Measurements from ENCODE around the gene VAT1L.

Gene VAT1L

GRCh38 chr16:77788181-77789084 lies at the start of gene VAT1L:
Gene VAT1L (plus strand): TSS chr16:77788564. CDS start chr16:77788683, 119 bp downstream.
- no peak within 1 kb of the TSS for H3K27ac ChIP-seq (ENCODE audit: low read depth, low read length)
- H3K36me3 ChIP-seq (ENCODE audit: control insufficient read depth, insufficient read depth, low read length), result no peaks in the 10 kb centered on the region
- H3K4me1 ChIP-seq (ENCODE audit: control insufficient read depth, insufficient read depth, low read length), result peaks cover 20% of the 10 kb centered on the region
- H3K9ac ChIP-seq (ENCODE audit: low read length), result peak within 1 kb of the TSS; percentile 70
- H3K27me3 ChIP-seq (ENCODE audit: control insufficient read depth, insufficient read depth, low read length), result peaks cover 44% of the 10 kb centered on the region
- peak within 1 kb of the TSS; percentile 94 for H3K4me3 ChIP-seq (ENCODE audit: low read depth, low read length)
- no peaks in the 10 kb centered on the region for H3K9me3 ChIP-seq (ENCODE audit: control insufficient read depth, insufficient read depth, low read depth, low read length)

GRCh38 chr16:77738706-77739558 lies 49.4 kb upstream of the VAT1L start:
- H3K9me3 ChIP-seq (ENCODE audit: control insufficient read depth, insufficient read depth, low read depth, low read length), result no peaks in the 10 kb centered on the region
- H3K27ac ChIP-seq (ENCODE audit: low read depth, low read length), result no peak overlapping the region
- H3K36me3 ChIP-seq (ENCODE audit: control insufficient read depth, insufficient read depth, low read length), result no peaks in the 10 kb centered on the region
- no peaks in the 10 kb centered on the region for H3K27me3 ChIP-seq (ENCODE audit: control insufficient read depth, insufficient read depth, low read length)
- H3K4me1 ChIP-seq (ENCODE audit: control insufficient read depth, insufficient read depth, low read length), result no peaks in the 10 kb centered on the region
- H3K9ac ChIP-seq (ENCODE audit: low read length), result no peak overlapping the region
- H3K4me3 ChIP-seq (ENCODE audit: low read depth, low read length), result no peak overlapping the region

GRCh38 chr16:77739559-77739892 lies 48.8 kb upstream of the VAT1L start:
- Histone ChIP-seq H3K4me1 (ENCODE audit: control insufficient read depth, insufficient read depth, low read length) (no peaks in the 10 kb centered on the region), H3K27ac (ENCODE audit: low read depth, low read length) (no peak overlapping the region), H3K27me3 (ENCODE audit: control insufficient read depth, insufficient read depth, low read length) (no peaks in the 10 kb centered on the region), H3K4me3 (ENCODE audit: low read depth, low read length) (no peak overlapping the region), H3K9ac (ENCODE audit: low read length) (no peak overlapping the region), H3K36me3 (ENCODE audit: control insufficient read depth, insufficient read depth, low read length) (no peaks in the 10 kb centered on the region), H3K9me3 (ENCODE audit: control insufficient read depth, insufficient read depth, low read depth, low read length) (no peaks in the 10 kb centered on the region)

GRCh38 chr16:77744141-77744540 lies 44.2 kb upstream of the VAT1L start:
- H3K4me3 ChIP-seq (ENCODE audit: low read depth, low read length), result no peak overlapping the region
- no peak overlapping the region for H3K27ac ChIP-seq (ENCODE audit: low read depth, low read length)
- H3K36me3 ChIP-seq (ENCODE audit: control insufficient read depth, insufficient read depth, low read length), result no peaks in the 10 kb centered on the region
- H3K9ac ChIP-seq (ENCODE audit: low read length), result no peak overlapping the region
- H3K4me1 ChIP-seq (ENCODE audit: control insufficient read depth, insufficient read depth, low read length), result no peaks in the 10 kb centered on the region
- no peaks in the 10 kb centered on the region for H3K9me3 ChIP-seq (ENCODE audit: control insufficient read depth, insufficient read depth, low read depth, low read length)
- no peaks in the 10 kb centered on the region; the same call in 1 of the 2 replicates for H3K27me3 ChIP-seq (ENCODE audit: control insufficient read depth, insufficient read depth, low read length)

- Histone ChIP-seq H3K4me1 (ENCODE audit: control insufficient read depth, insufficient read depth, low read length) (no peaks in the 10 kb centered on the region), H3K27me3 (ENCODE audit: control insufficient read depth, insufficient read depth, low read length) (no peaks in the 10 kb centered on the region; the same call in 1 of the 2 replicates), H3K9me3 (ENCODE audit: control insufficient read depth, insufficient read depth, low read depth, low read length) (no peaks in the 10 kb centered on the region), H3K27ac (ENCODE audit: low read depth, low read length) (no peak overlapping the region), H3K4me3 (ENCODE audit: low read depth, low read length) (no peak overlapping the region), H3K9ac (ENCODE audit: low read length) (no peak overlapping the region), H3K36me3 (ENCODE audit: control insufficient read depth, insufficient read depth, low read length) (no peaks in the 10 kb centered on the region)
Measured at GRCh38 chr16:77745972-77746371, 42.4 kb upstream of the VAT1L start.

- no peaks in the 10 kb centered on the region for H3K36me3 ChIP-seq (ENCODE audit: control insufficient read depth, insufficient read depth, low read length)
- H3K4me1 ChIP-seq (ENCODE audit: control insufficient read depth, insufficient read depth, low read length), result no peaks in the 10 kb centered on the region
- no peak overlapping the region for H3K4me3 ChIP-seq (ENCODE audit: low read depth, low read length)
- no peaks in the 10 kb centered on the region for H3K9me3 ChIP-seq (ENCODE audit: control insufficient read depth, insufficient read depth, low read depth, low read length)
- no peaks in the 10 kb centered on the region; the same call in 1 of the 2 replicates for H3K27me3 ChIP-seq (ENCODE audit: control insufficient read depth, insufficient read depth, low read length)
- H3K9ac ChIP-seq (ENCODE audit: low read length), result no peak overlapping the region
- H3K27ac ChIP-seq (ENCODE audit: low read depth, low read length), result no peak overlapping the region
Measured at GRCh38 chr16:77748421-77749005, 39.9 kb upstream of the VAT1L start.

- Histone ChIP-seq H3K4me3 (ENCODE audit: low read depth, low read length) (no peak overlapping the region), H3K27ac (ENCODE audit: low read depth, low read length) (no peak overlapping the region), H3K4me1 (ENCODE audit: control insufficient read depth, insufficient read depth, low read length) (no peaks in the 10 kb centered on the region), H3K27me3 (ENCODE audit: control insufficient read depth, insufficient read depth, low read length) (no peaks in the 10 kb centered on the region; the same call in 1 of the 2 replicates), H3K9me3 (ENCODE audit: control insufficient read depth, insufficient read depth, low read depth, low read length) (no peaks in the 10 kb centered on the region), H3K36me3 (ENCODE audit: control insufficient read depth, insufficient read depth, low read length) (no peaks in the 10 kb centered on the region), H3K9ac (ENCODE audit: low read length) (no peak overlapping the region)
Measured at GRCh38 chr16:77749415-77749814, 38.9 kb upstream of the VAT1L start.

- Histone ChIP-seq H3K4me1 (ENCODE audit: control insufficient read depth, insufficient read depth, low read length) (no peaks in the 10 kb centered on the region; the same call in 1 of the 2 replicates), H3K27ac (ENCODE audit: low read depth, low read length) (no peak overlapping the region), H3K9ac (ENCODE audit: low read length) (no peak overlapping the region), H3K4me3 (ENCODE audit: low read depth, low read length) (no peak overlapping the region), H3K36me3 (ENCODE audit: control insufficient read depth, insufficient read depth, low read length) (no peaks in the 10 kb centered on the region), H3K9me3 (ENCODE audit: control insufficient read depth, insufficient read depth, low read depth, low read length) (no peaks in the 10 kb centered on the region), H3K27me3 (ENCODE audit: control insufficient read depth, insufficient read depth, low read length) (no peaks in the 10 kb centered on the region)
Measured at GRCh38 chr16:77758046-77758445, 30.3 kb upstream of the VAT1L start.

GRCh38 chr16:77758508-77758907 lies 29.9 kb upstream of the VAT1L start:
- H3K4me1 ChIP-seq (ENCODE audit: control insufficient read depth, insufficient read depth, low read length), result no peaks in the 10 kb centered on the region; the same call in 1 of the 2 replicates
- no peaks in the 10 kb centered on the region for H3K36me3 ChIP-seq (ENCODE audit: control insufficient read depth, insufficient read depth, low read length)
- no peaks in the 10 kb centered on the region for H3K9me3 ChIP-seq (ENCODE audit: control insufficient read depth, insufficient read depth, low read depth, low read length)
- H3K27me3 ChIP-seq (ENCODE audit: control insufficient read depth, insufficient read depth, low read length), result no peaks in the 10 kb centered on the region
- no peak overlapping the region for H3K9ac ChIP-seq (ENCODE audit: low read length)
- no peak overlapping the region for H3K27ac ChIP-seq (ENCODE audit: low read depth, low read length)
- H3K4me3 ChIP-seq (ENCODE audit: low read depth, low read length), result no peak overlapping the region

- Histone ChIP-seq H3K27me3 (ENCODE audit: control insufficient read depth, insufficient read depth, low read length) (no peaks in the 10 kb centered on the region), H3K36me3 (ENCODE audit: control insufficient read depth, insufficient read depth, low read length) (no peaks in the 10 kb centered on the region), H3K4me3 (ENCODE audit: low read depth, low read length) (no peak overlapping the region), H3K4me1 (ENCODE audit: control insufficient read depth, insufficient read depth, low read length) (no peaks in the 10 kb centered on the region; the same call in 1 of the 2 replicates), H3K9me3 (ENCODE audit: control insufficient read depth, insufficient read depth, low read depth, low read length) (no peaks in the 10 kb centered on the region), H3K27ac (ENCODE audit: low read depth, low read length) (no peak overlapping the region), H3K9ac (ENCODE audit: low read length) (no peak overlapping the region)
Measured at GRCh38 chr16:77759201-77759600, 29.2 kb upstream of the VAT1L start.
